ENCODE results near the gene A4GALT. TPM values are rescaled to one million over a fixed set of nuclear protein-coding genes. Genes with fewer than 3 reads are reported as not detected.

The A4GALT gene
- total RNA-seq, 1 experiment from 2014 or later: 3.4 TPM

GRCh38 chr22:42693055-42693762 lies 27.5 kb downstream of the A4GALT start:
- H3K9ac ChIP-seq (ENCODE audit: extremely low read depth, insufficient read length, low read length): no peak overlapping the region
- no peaks in the 10 kb centered on the region for H3K9me3 Mint-ChIP-seq
- no peak overlapping the region for H3K4me2 ChIP-seq (ENCODE audit: insufficient read depth, insufficient read length, low read length)
- no peak overlapping the region; the same call in 1 of the 2 replicates for H3K14ac ChIP-seq (ENCODE audit: insufficient read depth, low read length)
- no CpG with 5 or more reads among the region's 51 CpGs for WGBS (ENCODE audit: extremely low coverage, insufficient read length, low lambda C conversion rate)
- no peak overlapping the region for H2AK5ac ChIP-seq (ENCODE audit: insufficient read length, low read length)
- no peaks in the 10 kb centered on the region for H3K79me2 ChIP-seq (ENCODE audit: insufficient read depth, low read length)
- no peak overlapping the region for H2BK120ac ChIP-seq (ENCODE audit: low read depth, low read length, poor library complexity, severe bottlenecking)
- H4K20me1 ChIP-seq (ENCODE audit: control insufficient read depth, insufficient read depth, insufficient read length): no peaks in the 10 kb centered on the region
- H4K5ac ChIP-seq (ENCODE audit: insufficient read length, low read depth, low read length): no peak overlapping the region
- TF ChIP-seq CTCF (conservative IDR thresholded peaks at IDR 0.05): no peak
- no peaks in the 10 kb centered on the region for H3K27me3 Mint-ChIP-seq (ENCODE audit: low read depth)
- H3K9me3 ChIP-seq (ENCODE audit: control insufficient read depth, low read depth, low read length): no peaks in the 10 kb centered on the region
- H3K23me2 ChIP-seq (ENCODE audit: insufficient read length, low read depth, low read length, poor library complexity, severe bottlenecking): no peaks in the 10 kb centered on the region
- no peak overlapping the region for H2BK15ac ChIP-seq (ENCODE audit: low read depth, low read length)
- no peak overlapping the region for H3K4me3 Mint-ChIP-seq
- H2BK5ac ChIP-seq (ENCODE audit: insufficient read length, low read length): no peak overlapping the region
- H3K23ac ChIP-seq (ENCODE audit: insufficient read length, low read depth, low read length): no peak overlapping the region
- no peak overlapping the region for H2AFZ ChIP-seq (ENCODE audit: low read length)
- no peak overlapping the region for H3K4ac ChIP-seq (ENCODE audit: low read depth, low read length)
- no peaks in the 10 kb centered on the region for H3K27me3 ChIP-seq (ENCODE audit: insufficient read depth, low read length)
- H3K18ac ChIP-seq (ENCODE audit: insufficient read length, low read depth, low read length): no peak overlapping the region
- no peak overlapping the region for H2BK12ac ChIP-seq (ENCODE audit: insufficient read length, low read depth, low read length)
- no peak overlapping the region for H2BK20ac ChIP-seq (ENCODE audit: low read depth, low read length, poor library complexity, severe bottlenecking)
- H4K91ac ChIP-seq (ENCODE audit: insufficient read length, low read depth, low read length): no peak overlapping the region
- no peak for DNase-seq
- H3K79me1 ChIP-seq (ENCODE audit: insufficient read depth, low read depth, low read length, poor library complexity, severe bottlenecking): no peaks in the 10 kb centered on the region
- H4K8ac ChIP-seq (replicated peaks; ENCODE audit: insufficient read length, low read depth, low read length): no peak overlapping the region
- no peak overlapping the region for H3K27ac ChIP-seq (ENCODE audit: insufficient read length, low read depth, low read length)
- H3K4me1 Mint-ChIP-seq: peaks cover 9 to 17% of the 10 kb centered on the region in 2 experiments
- peaks cover under 1% of the 10 kb centered on the region; the same call in 1 of the 2 replicates for H3K4me1 ChIP-seq (ENCODE audit: insufficient read depth, low read length)
- no peaks in the 10 kb centered on the region; a peak in 1 of 7 replicates for H3K36me3 Mint-ChIP-seq (ENCODE audit: insufficient read depth in 1 of 3, low read depth in 3 of 3)
- H3K56ac ChIP-seq (ENCODE audit: insufficient read length, low read depth, low read length): no peak overlapping the region
- H3T11ph ChIP-seq (ENCODE audit: low read length): no peak overlapping the region
- no peak overlapping the region for H3K27ac Mint-ChIP-seq
